ENCODE data around the gene RGS14. TPM values are rescaled to one million over a fixed set of nuclear protein-coding genes. Genes with fewer than 3 reads are reported as not detected.
"Not testable (repeated sequence)": the region's sequence is repeated elsewhere in the genome, so short reads cannot be mapped to it uniquely, and the experiment has no call there.

RGS14 gene
- total RNA-seq, 1 donor from 2014 or later, result 101 TPM

- intact Hi-C loops (cut with micrococcal nuclease), result no loop called here
These were observed 10.9 kb upstream of the RGS14 start for GRCh38 chr5:177346820-177347219.

GRCh38 chr5:177347699-177348098 is 10.0 kb upstream of the RGS14 start:
- intact Hi-C loops (cut with micrococcal nuclease), result no loop called here

- intact Hi-C loops (cut with micrococcal nuclease), result no loop called here
These were observed 8.4 kb upstream of the RGS14 start for GRCh38 chr5:177349362-177349647.

GRCh38 chr5:177349762-177350161 is 8.0 kb upstream of the RGS14 start:
- intact Hi-C loops (cut with micrococcal nuclease), result no loop called here

- intact Hi-C loops (cut with micrococcal nuclease), result loop anchor here (1.0 kb wide), 2 partner anchors 39 to 104 kb away; no protein-coding TSS in a partner anchor
These were observed 6.8 kb upstream of the RGS14 start for GRCh38 chr5:177350776-177351391.

GRCh38 chr5:177351392-177352329 is 6.1 kb upstream of the RGS14 start, which contains the start of gene LMAN2:
Gene LMAN2, minus strand, starts transcription at chr5:177351668. Its CDS starts 21 bp downstream, at chr5:177351647.
- intact Hi-C loops (cut with micrococcal nuclease), result loop anchor here (1.0 kb wide), 3 partner anchors 39 to 104 kb away; partner anchors contain the start of gene GRK6

- intact Hi-C loops (cut with micrococcal nuclease), result no loop called here
These were observed 4.6 kb upstream of the RGS14 start for GRCh38 chr5:177353093-177353492.

- intact Hi-C loops (cut with micrococcal nuclease), result no loop called here
These were observed 3.5 kb upstream of the RGS14 start for GRCh38 chr5:177354256-177354655.

GRCh38 chr5:177354711-177355110 is 3.0 kb upstream of the RGS14 start:
- intact Hi-C loops (cut with micrococcal nuclease), result loop anchor here (5.0 kb wide), 1 partner anchor 48 kb away; the partner anchor contains the start of gene PFN3

- intact Hi-C loops (cut with micrococcal nuclease), result loop anchor here (5.0 kb wide), 1 partner anchor 47 kb away; the partner anchor contains the start of gene PFN3
These were observed 2.4 kb upstream of the RGS14 start for GRCh38 chr5:177355162-177355867.

GRCh38 chr5:177355868-177356168 is 1.9 kb upstream of the RGS14 start:
- intact Hi-C loops (cut with micrococcal nuclease), result loop anchor here (5.0 kb wide), 1 partner anchor 46 kb away; the partner anchor contains the start of gene PFN3

- intact Hi-C loops (cut with micrococcal nuclease), result loop anchor here (1.0 to 5.0 kb wide), 2 partner anchors 46 to 161 kb away; partner anchors contain the start of gene PFN3
These were observed 978 bp upstream of the RGS14 start for GRCh38 chr5:177356746-177357145.

- intact Hi-C loops (cut with micrococcal nuclease), result loop anchor here (1.0 to 5.0 kb wide), 2 partner anchors 45 to 160 kb away; partner anchors contain the start of gene PFN3
These were observed 622 bp upstream of the RGS14 start for GRCh38 chr5:177357146-177357458.

- intact Hi-C loops (cut with micrococcal nuclease), result loop anchor here (5.0 kb wide), 1 partner anchor 44 kb away; the partner anchor contains the start of gene PFN3
These were observed 671 bp downstream of the RGS14 start for GRCh38 chr5:177358370-177358819.

- intact Hi-C loops (cut with micrococcal nuclease), result loop anchor here (5.0 kb wide), 1 partner anchor 43 kb away; the partner anchor contains the start of gene PFN3
These were observed 1.7 kb downstream of the RGS14 start for GRCh38 chr5:177359451-177359851.

GRCh38 chr5:177359860-177360259 is 2.1 kb downstream of the RGS14 start:
- intact Hi-C loops (cut with micrococcal nuclease), result loop anchor here (5.0 kb wide), 1 partner anchor 42 kb away; the partner anchor contains the start of gene PFN3

GRCh38 chr5:177360740-177361139 is 3.0 kb downstream of the RGS14 start:
- intact Hi-C loops (cut with micrococcal nuclease), result not testable (repeated sequence)

GRCh38 chr5:177361418-177362291 is 3.9 kb downstream of the RGS14 start:
- intact Hi-C loops (cut with micrococcal nuclease), result no loop called here

- intact Hi-C loops (cut with micrococcal nuclease), result no loop called here
These were observed 4.5 kb downstream of the RGS14 start for GRCh38 chr5:177362292-177362609.
